ENCODE measurements around the gene EMILIN2. TPM values are rescaled to one million over a fixed set of nuclear protein-coding genes. Genes with fewer than 3 reads are reported as not detected.

Gene EMILIN2
- total and polyA plus RNA-seq, 2 donors (not counting 3 experiments of a cell fraction or from before 2014, with no cell fraction given): 9.4 to 13.4 TPM

- no peak for TF ChIP-seq GATA2 (IDR thresholded peaks at IDR 0.05; ENCODE audit: insufficient read depth, insufficient read length, low read depth, low read length)
- no TSS peak for BruUV-seq (replicated peaks)
- Histone ChIP-seq H3K4me1 (ENCODE audit: control insufficient read depth, extremely low read depth, insufficient read depth, low read length) (no peaks in the 10 kb centered on the region), H3K36me3 (ENCODE audit: control insufficient read depth in 2 of 2, extremely low read depth in 1 of 2, insufficient read depth in 2 of 2, low read length in 2 of 2) (peaks cover 10 to 26% of the 10 kb centered on the region in 2 experiments), H3K9me1 (replicated peaks; ENCODE audit: control insufficient read depth, extremely low read depth, insufficient read depth, low read length) (no peaks in the 10 kb centered on the region), H3K27me3 (ENCODE audit: control insufficient read depth in 2 of 2, insufficient read depth in 2 of 2, low read length in 2 of 2) (no peaks in the 10 kb centered on the region), H3K9me3 (replicated peaks; ENCODE audit: control insufficient read depth, insufficient read depth, low read length) (no peaks in the 10 kb centered on the region), H3K4me2 (ENCODE audit: insufficient read depth, low read length) (no peak overlapping the region), H3K27ac (ENCODE audit: insufficient read depth, low read depth, low read length) (no peak overlapping the region), H3K79me2 (ENCODE audit: control insufficient read depth, insufficient read depth, low read length) (peaks cover 16% of the 10 kb centered on the region), H3K9ac (replicated peaks; ENCODE audit: extremely low read depth, insufficient read depth, low read length) (no peak overlapping the region), H4K20me1 (replicated peaks; ENCODE audit: control insufficient read depth, extremely low read depth, insufficient read depth, low read length) (no peaks in the 10 kb centered on the region), H2AFZ (ENCODE audit: low read depth, low read length) (no peak overlapping the region), H3K4me3 (replicated peaks in 1 of 3; ENCODE audit: insufficient read depth in 1 of 3, low read depth in 1 of 3, low read length in 3 of 3) (no peak overlapping the region)
- CTCF ChIA-PET: interaction anchor here (0.8 to 1.4 kb wide), 2 partner anchors 30 to 174 kb away, joined by 3 to 8 read pairs; no protein-coding TSS in a partner anchor
- dilution Hi-C loops (cut with MboI; ENCODE audit: extremely low pct_ligation_motif_present, low sequenced_read_pairs) (no loop called here), intact Hi-C loops (cut with micrococcal nuclease) (no loop called here)
- POLR2A ChIA-PET: no interaction called here
- FAIRE-seq (no peak), DNase-seq (ENCODE audit: low read depth, low spot score) (no peak)
Measured at GRCh38 chr18:2954869-2955645, 108.3 kb downstream of the EMILIN2 start.

GRCh38 chr18:2956056-2956455 is 109.2 kb downstream of the EMILIN2 start:
- Histone ChIP-seq H3K79me2 (ENCODE audit: control insufficient read depth, insufficient read depth, low read length) (peaks cover 24% of the 10 kb centered on the region), H3K9me3 (replicated peaks; ENCODE audit: control insufficient read depth, insufficient read depth, low read length) (no peaks in the 10 kb centered on the region), H3K9me1 (replicated peaks; ENCODE audit: control insufficient read depth, extremely low read depth, insufficient read depth, low read length) (no peaks in the 10 kb centered on the region), H4K20me1 (replicated peaks; ENCODE audit: control insufficient read depth, extremely low read depth, insufficient read depth, low read length) (no peaks in the 10 kb centered on the region), H2AFZ (ENCODE audit: low read depth, low read length) (no peak overlapping the region), H3K9ac (replicated peaks; ENCODE audit: extremely low read depth, insufficient read depth, low read length) (no peak overlapping the region), H3K4me1 (ENCODE audit: control insufficient read depth, extremely low read depth, insufficient read depth, low read length) (no peaks in the 10 kb centered on the region), H3K27me3 (ENCODE audit: control insufficient read depth in 2 of 2, insufficient read depth in 2 of 2, low read length in 2 of 2) (no peaks in the 10 kb centered on the region), H3K36me3 (ENCODE audit: control insufficient read depth in 2 of 2, extremely low read depth in 1 of 2, insufficient read depth in 2 of 2, low read length in 2 of 2) (peaks cover 7 to 20% of the 10 kb centered on the region in 2 experiments), H3K4me2 (ENCODE audit: insufficient read depth, low read length) (no peak overlapping the region), H3K27ac (ENCODE audit: insufficient read depth, low read depth, low read length) (no peak overlapping the region), H3K4me3 (replicated peaks in 1 of 3; ENCODE audit: insufficient read depth in 1 of 3, low read depth in 1 of 3, low read length in 3 of 3) (no peak overlapping the region)
- CTCF ChIA-PET: interaction anchor here (1.0 to 3.7 kb wide), 3 partner anchors 8 to 290 kb away, joined by 4 to 17 read pairs (median 9); no protein-coding TSS in a partner anchor
- POLR2A ChIA-PET: no interaction called here
- TF ChIP-seq JUN (IDR thresholded peaks at IDR 0.05; ENCODE audit: borderline replicate concordance, insufficient read depth, insufficient read length, low read depth) (no peak), GATA2 (IDR thresholded peaks at IDR 0.05; ENCODE audit: insufficient read depth, insufficient read length, low read depth, low read length) (no peak), POLR2AphosphoS5 (IDR thresholded peaks at IDR 0.05; ENCODE audit: insufficient read depth, low read depth, low read length) (no peak), POLR2A (IDR thresholded peaks at IDR 0.05; ENCODE audit: low read depth, low read length) (no peak)
- TF ChIP-seq, protein P1, sequence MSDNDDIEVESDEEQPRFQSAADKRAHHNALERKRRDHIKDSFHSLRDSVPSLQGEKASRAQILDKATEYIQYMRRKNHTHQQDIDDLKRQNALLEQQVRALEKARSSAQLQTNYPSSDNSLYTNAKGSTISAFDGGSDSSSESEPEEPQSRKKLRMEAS (IDR thresholded peaks at IDR 0.05; ENCODE audit: insufficient read depth, insufficient read length): no peak
- dilution Hi-C loops (cut with MboI; ENCODE audit: extremely low pct_ligation_motif_present, low sequenced_read_pairs): no loop called here
- no TSS peak for BruUV-seq (replicated peaks)
- intact Hi-C loops (cut with micrococcal nuclease): no loop called here
- DNase-seq (ENCODE audit: low read depth, low spot score) (no peak), FAIRE-seq (no peak)
